Muscle layer of colon (tissue), 2 donors: ENCODE results near the gene ZNF414.

Source experiments
- H3K27ac ChIP-seq: one replicate; pipeline ENCODE4 v1.7.0; 2013; ENCODE audit warnings: low read depth, mild to moderate bottlenecking, low read length, moderate library complexity
- H3K27me3 ChIP-seq, 2 donors: one replicate each; pipeline ENCODE4 v1.7.0; 2013; ENCODE audit warnings: low read length in 2 of 2, mild to moderate bottlenecking in 2 of 2; ENCODE audit not compliant: insufficient read depth in 2 of 2, control insufficient read depth in 1 of 2
- H3K36me3 ChIP-seq: one replicate; pipeline ENCODE4 v1.7.0; 2013; ENCODE audit warnings: mild to moderate bottlenecking, low read length; ENCODE audit not compliant: insufficient read depth
- H3K4me1 ChIP-seq: one replicate; pipeline ENCODE4 v1.7.0; 2013; ENCODE audit warnings: mild to moderate bottlenecking, low read length; ENCODE audit not compliant: insufficient read depth
- H3K4me3 ChIP-seq, 2 donors: one replicate each; pipeline ENCODE4 v1.7.0; 2013; ENCODE audit warnings: low read length in 2 of 2, low read depth in 1 of 2, mild to moderate bottlenecking in 1 of 2, moderate library complexity in 1 of 2
- H3K9ac ChIP-seq: one replicate; pipeline ENCODE4 v1.7.0; 2013; ENCODE audit warnings: low read length
- H3K9me3 ChIP-seq: one replicate; pipeline ENCODE4 v1.7.0; 2013; ENCODE audit warnings: mild to moderate bottlenecking, low read length
- donor health status: abdominal sarcoma.
- donor health status: Adenocarcinoma of cecum.

ZNF414 gene

DNA sequence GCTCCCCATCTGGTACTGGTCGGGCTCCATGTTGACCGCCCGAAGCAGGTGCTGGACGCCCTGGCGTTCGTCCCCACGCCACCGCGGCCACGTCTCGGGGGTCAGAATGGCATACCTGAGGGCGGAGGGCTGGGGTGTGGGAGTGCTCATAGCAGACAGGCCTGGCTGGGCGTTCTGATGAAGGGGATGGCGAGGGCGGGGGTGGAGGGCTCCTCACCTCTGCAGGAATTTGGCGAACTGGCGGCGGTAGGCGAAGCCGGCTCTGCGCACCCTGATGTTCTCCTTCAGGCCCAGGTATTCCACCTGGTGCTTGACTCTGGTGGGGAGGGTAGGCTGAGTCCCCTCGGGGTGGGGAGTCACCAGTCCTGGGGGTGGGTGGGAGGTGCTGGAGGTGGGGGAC lies 22.3 kb upstream of the ZNF414 start:
- H3K36me3 ChIP-seq: no peaks in the 10 kb centered on the region
- H3K27me3 ChIP-seq: no peaks in the 10 kb centered on the region

DNA sequence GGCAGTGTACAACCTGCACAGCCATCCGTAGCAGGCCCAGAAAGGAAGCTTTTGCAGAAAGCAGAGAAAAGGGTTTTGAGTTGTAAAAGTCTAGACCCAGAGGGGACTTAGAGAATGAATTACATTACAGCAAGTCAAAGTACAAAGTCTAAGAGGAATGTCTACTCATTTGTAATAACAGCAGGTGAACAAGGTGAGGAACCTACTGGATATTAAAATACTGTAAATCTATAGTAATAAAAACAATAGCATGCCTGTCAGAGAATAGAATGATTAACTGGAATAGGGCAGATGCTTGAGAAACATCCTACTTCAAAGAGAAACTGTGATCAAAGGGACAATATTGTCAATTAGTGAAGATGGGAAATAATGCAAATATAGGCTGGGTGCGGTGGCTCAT lies 18.3 kb upstream of the ZNF414 start:
- no peaks in the 10 kb centered on the region for H3K36me3 ChIP-seq
- H3K9me3 ChIP-seq: no peaks in the 10 kb centered on the region
- H3K9ac ChIP-seq: no peak overlapping the region
- H3K4me1 ChIP-seq: no peaks in the 10 kb centered on the region
- H3K4me3 ChIP-seq: no peak overlapping the region
- H3K27me3 ChIP-seq: no peaks in the 10 kb centered on the region
- H3K27ac ChIP-seq: no peak overlapping the region

More for the DNA sequence above, 22.3 kb upstream of the ZNF414 start:
- Histone ChIP-seq H3K9ac (no peak overlapping the region), H3K27ac (no peak overlapping the region), H3K4me1 (no peaks in the 10 kb centered on the region), H3K9me3 (no peaks in the 10 kb centered on the region), H3K4me3 (no peak overlapping the region)

DNA sequence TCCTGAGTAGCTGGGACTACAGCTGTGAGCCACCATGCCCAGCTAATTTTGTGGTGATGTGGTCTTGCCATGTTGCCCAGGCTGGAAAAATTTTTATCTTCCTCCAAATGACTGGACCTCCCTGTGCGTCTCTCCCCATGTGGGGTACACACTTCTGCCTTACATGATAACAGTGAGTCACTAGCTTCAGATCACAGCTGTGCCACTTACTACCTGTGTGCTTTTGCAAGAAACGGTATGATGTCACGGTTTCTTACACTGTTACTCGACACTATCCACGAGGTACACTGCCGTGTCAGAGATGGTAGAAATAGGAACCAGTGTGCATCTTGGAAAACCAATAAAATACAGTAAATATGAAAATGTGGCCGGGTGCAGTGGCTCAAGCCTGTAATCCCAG lies 17.5 kb upstream of the ZNF414 start:
- Histone ChIP-seq H3K9ac (no peak overlapping the region), H3K4me1 (no peaks in the 10 kb centered on the region), H3K27ac (no peak overlapping the region), H3K27me3 (no peaks in the 10 kb centered on the region), H3K9me3 (no peaks in the 10 kb centered on the region), H3K4me3 (no peak overlapping the region), H3K36me3 (no peaks in the 10 kb centered on the region)

- H3K36me3 ChIP-seq: no peaks in the 10 kb centered on the region
Observed at GRCh38 chr19:8530061-8530679, 16.2 kb upstream of the ZNF414 start.

GRCh38 chr19:8529369-8530006 lies 15.5 kb upstream of the ZNF414 start:
- Histone ChIP-seq H3K27ac (no peak overlapping the region), H3K4me3 (no peak overlapping the region), H3K9me3 (no peaks in the 10 kb centered on the region), H3K27me3 (no peaks in the 10 kb centered on the region), H3K4me1 (no peaks in the 10 kb centered on the region), H3K36me3 (no peaks in the 10 kb centered on the region), H3K9ac (no peak overlapping the region)

More at GRCh38 chr19:8530061-8530679, 16.2 kb upstream of the ZNF414 start:
- H3K9ac ChIP-seq: no peak overlapping the region
- no peak overlapping the region for H3K27ac ChIP-seq
- no peak overlapping the region for H3K4me3 ChIP-seq
- no peaks in the 10 kb centered on the region for H3K9me3 ChIP-seq
- H3K4me1 ChIP-seq: no peaks in the 10 kb centered on the region
- H3K27me3 ChIP-seq: no peaks in the 10 kb centered on the region

- no peaks in the 10 kb centered on the region for H3K36me3 ChIP-seq
Observed at GRCh38 chr19:8528500-8528899, 14.5 kb upstream of the ZNF414 start.

GRCh38 chr19:8526345-8527091 lies 12.6 kb upstream of the ZNF414 start:
- H3K27me3 ChIP-seq: no peaks in the 10 kb centered on the region
- no peaks in the 10 kb centered on the region for H3K9me3 ChIP-seq
- no peaks in the 10 kb centered on the region for H3K36me3 ChIP-seq
- H3K4me1 ChIP-seq: no peaks in the 10 kb centered on the region
- H3K27ac ChIP-seq: peak overlapping the region; percentile 78
- H3K4me3 ChIP-seq: peak overlapping the region; percentile 43 to 77
- peak overlapping the region; percentile 65 for H3K9ac ChIP-seq

More at GRCh38 chr19:8528500-8528899, 14.5 kb upstream of the ZNF414 start:
- Histone ChIP-seq H3K4me1 (no peaks in the 10 kb centered on the region), H3K4me3 (no peak overlapping the region), H3K9me3 (no peaks in the 10 kb centered on the region), H3K27ac (no peak overlapping the region), H3K9ac (no peak overlapping the region), H3K27me3 (no peaks in the 10 kb centered on the region)

GRCh38 chr19:8525401-8525684 lies 11.4 kb upstream of the ZNF414 start:
- Histone ChIP-seq H3K27ac (peak overlapping the region; percentile 16), H3K27me3 (no peaks in the 10 kb centered on the region), H3K4me3 (peak overlapping the region; percentile 26 to 45), H3K9me3 (no peaks in the 10 kb centered on the region), H3K36me3 (no peaks in the 10 kb centered on the region), H3K4me1 (no peaks in the 10 kb centered on the region), H3K9ac (peak overlapping the region; percentile 39)

GRCh38 chr19:8519388-8519787 lies 5.4 kb upstream of the ZNF414 start:
- Histone ChIP-seq H3K27ac (no peak overlapping the region), H3K36me3 (no peaks in the 10 kb centered on the region), H3K27me3 (no peaks in the 10 kb centered on the region), H3K4me3 (no peak overlapping the region), H3K9me3 (no peaks in the 10 kb centered on the region), H3K9ac (no peak overlapping the region), H3K4me1 (no peaks in the 10 kb centered on the region)

DNA sequence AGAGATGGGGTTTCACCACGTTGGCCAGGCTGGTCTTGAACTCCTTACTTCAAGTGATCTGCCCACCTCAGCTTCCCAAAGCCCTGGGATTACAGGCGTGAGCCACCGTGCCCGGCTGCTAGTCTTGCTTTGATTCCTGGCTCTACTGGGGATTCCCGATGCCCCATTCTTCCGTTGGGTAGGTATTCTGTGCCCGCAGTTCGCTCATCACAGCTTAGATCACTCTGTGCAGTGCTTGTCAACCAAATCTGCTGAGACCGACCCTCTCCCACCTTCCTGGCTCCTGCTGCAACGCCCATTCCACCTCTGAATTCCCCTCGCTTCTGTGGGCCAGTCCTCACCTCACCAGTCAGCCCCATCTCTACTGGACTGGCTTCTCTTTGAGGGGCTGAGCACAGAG lies 4.6 kb upstream of the ZNF414 start:
- no peaks in the 10 kb centered on the region for H3K36me3 ChIP-seq
- H3K27me3 ChIP-seq: no peaks in the 10 kb centered on the region
- no peak overlapping the region for H3K4me3 ChIP-seq
- peaks cover under 1% of the 10 kb centered on the region for H3K4me1 ChIP-seq
- no peak overlapping the region for H3K27ac ChIP-seq
- no peaks in the 10 kb centered on the region for H3K9me3 ChIP-seq
- no peak overlapping the region for H3K9ac ChIP-seq

DNA sequence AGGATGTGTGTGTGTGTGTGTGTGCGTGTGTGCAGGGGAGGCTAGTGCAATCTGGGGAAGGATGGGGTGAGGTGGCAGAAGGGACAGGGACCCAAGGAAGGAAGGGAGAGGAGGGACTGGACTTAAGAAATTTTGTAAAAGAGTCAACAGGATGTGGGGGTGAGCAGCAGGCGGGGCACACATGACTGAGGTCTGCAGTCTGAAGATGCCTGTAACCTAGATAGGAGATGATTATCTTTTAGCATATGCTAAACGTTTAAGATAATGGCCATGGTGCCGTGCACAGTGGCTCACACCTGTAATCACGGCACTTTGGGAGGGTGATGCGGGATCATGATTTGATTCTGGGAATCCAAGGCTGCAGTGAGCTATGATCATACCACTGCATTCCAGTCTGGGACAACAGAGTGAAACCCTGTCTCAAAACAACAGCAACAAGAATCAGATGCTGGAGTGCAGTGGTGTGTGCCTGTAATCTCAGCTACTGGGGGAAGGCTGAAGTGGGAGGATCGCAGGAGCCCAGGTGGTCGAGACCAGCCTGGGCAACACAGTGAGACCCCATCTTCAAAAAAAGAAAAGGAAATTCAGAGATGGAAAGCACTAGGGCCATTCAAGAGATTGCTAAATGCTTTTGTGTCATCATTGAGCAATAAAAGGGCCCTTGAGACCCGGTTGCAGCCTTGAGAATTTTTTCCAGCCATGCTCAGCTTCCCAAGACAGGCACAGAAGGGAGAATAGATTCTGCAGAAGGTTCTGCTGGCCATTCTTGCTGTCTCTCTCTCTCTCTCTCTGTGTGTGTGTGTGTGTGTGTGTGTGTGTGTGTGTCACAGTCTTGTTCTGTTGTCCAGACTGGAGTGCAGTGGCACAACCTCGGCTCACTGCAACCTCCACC lies 3.8 kb upstream of the ZNF414 start:
- Histone ChIP-seq H3K4me3 (no peak overlapping the region), H3K9me3 (no peaks in the 10 kb centered on the region), H3K36me3 (no peaks in the 10 kb centered on the region), H3K27ac (no peak overlapping the region), H3K4me1 (peaks cover 8% of the 10 kb centered on the region), H3K9ac (no peak overlapping the region), H3K27me3 (no peaks in the 10 kb centered on the region)
